ENCODE results near the gene PTTG1. TPM values are rescaled to one million over a fixed set of nuclear protein-coding genes. Genes with fewer than 3 reads are reported as not detected.
"Not testable (repeated sequence)": the region's sequence is repeated elsewhere in the genome, so short reads cannot be mapped to it uniquely, and the experiment has no call there.

PTTG1 gene
- total RNA-seq, 2 donors from 2014 or later, result 6.8 to 30.8 TPM

- intact Hi-C loops (cut with DNase I, micrococcal nuclease), result no loop called here
- no peak for ATAC-seq
- no peak for DNase-seq
Observed at GRCh38 chr5:160419458-160420330, 2.0 kb upstream of the PTTG1 start.

- DNase-seq, result no peak
- intact Hi-C loops (cut with DNase I, micrococcal nuclease), result no loop called here
- ATAC-seq, result no peak
Observed at GRCh38 chr5:160420331-160420610, 1.4 kb upstream of the PTTG1 start.

- ATAC-seq (no peak), DNase-seq (no peak)
- intact Hi-C loops (cut with DNase I, micrococcal nuclease), result no loop called here
Observed at GRCh38 chr5:160423099-160423498, 1.4 kb downstream of the PTTG1 start.

GRCh38 chr5:160427607-160428006, 6.0 kb downstream of the PTTG1 start:
- no peak for DNase-seq
- intact Hi-C loops (cut with DNase I, micrococcal nuclease), result no loop called here
- no peak for ATAC-seq

GRCh38 chr5:160432196-160432595, 10.5 kb downstream of the PTTG1 start:
- intact Hi-C loops (cut with DNase I, micrococcal nuclease), result no loop called here
- no peak for ATAC-seq
- no peak for DNase-seq

- intact Hi-C loops (cut with DNase I, micrococcal nuclease), result no loop called here
- DNase-seq (no peak), ATAC-seq (no peak)
Observed at GRCh38 chr5:160432787-160433186, 11.1 kb downstream of the PTTG1 start.

GRCh38 chr5:160434022-160434531, 12.4 kb downstream of the PTTG1 start:
- no peak for DNase-seq

GRCh38 chr5:160435532-160435931, 13.9 kb downstream of the PTTG1 start:
- intact Hi-C loops (cut with DNase I, micrococcal nuclease), result no loop called here
- DNase-seq (no peak), ATAC-seq (no peak)

More at GRCh38 chr5:160434022-160434531, 12.4 kb downstream of the PTTG1 start:
- ATAC-seq, result no peak
- intact Hi-C loops (cut with DNase I, micrococcal nuclease), result no loop called here

- no peak for DNase-seq
- intact Hi-C loops (cut with DNase I, micrococcal nuclease), result no loop called here
Observed at GRCh38 chr5:160436017-160436416, 14.4 kb downstream of the PTTG1 start.

GRCh38 chr5:160436661-160437060, 15.0 kb downstream of the PTTG1 start:
- DNase-seq; intact Hi-C loops (cut with DNase I, micrococcal nuclease): not testable (repeated sequence)

More at GRCh38 chr5:160436017-160436416, 14.4 kb downstream of the PTTG1 start:
- no peak for ATAC-seq

GRCh38 chr5:160437271-160437670, 15.6 kb downstream of the PTTG1 start:
- intact Hi-C loops (cut with DNase I, micrococcal nuclease), result no loop called here

More at GRCh38 chr5:160436661-160437060, 15.0 kb downstream of the PTTG1 start:
- ATAC-seq, result not testable (repeated sequence)

GRCh38 chr5:160438316-160439204, 16.9 kb downstream of the PTTG1 start:
- ATAC-seq (peak; percentile 83), DNase-seq (peak; percentile 42 to 51)
- intact Hi-C loops (cut with DNase I, micrococcal nuclease), result no loop called here

More at GRCh38 chr5:160437271-160437670, 15.6 kb downstream of the PTTG1 start:
- no peak for DNase-seq
- no peak for ATAC-seq

- DNase-seq (peak; percentile 79 to 92), ATAC-seq (peak; percentile 94)
- intact Hi-C loops (cut with DNase I, micrococcal nuclease), result no loop called here
Observed at GRCh38 chr5:160439205-160439600, 17.5 kb downstream of the PTTG1 start.

GRCh38 chr5:160441311-160441781, 19.7 kb downstream of the PTTG1 start:
- ATAC-seq (no peak), DNase-seq (no peak)
- intact Hi-C loops (cut with DNase I, micrococcal nuclease), result loop anchor here in 1 of 2 donors (10.0 kb wide), 1 partner anchor 63 kb away; no protein-coding TSS in a partner anchor

- intact Hi-C loops (cut with DNase I, micrococcal nuclease), result loop anchor here in 1 of 2 donors (10.0 kb wide), 1 partner anchor 62 kb away; no protein-coding TSS in a partner anchor
- ATAC-seq, result no peak
- no peak for DNase-seq
Observed at GRCh38 chr5:160442824-160443431, 21.3 kb downstream of the PTTG1 start.

GRCh38 chr5:160444407-160444806, 22.8 kb downstream of the PTTG1 start:
- DNase-seq (no peak), ATAC-seq (no peak)
- intact Hi-C loops (cut with DNase I, micrococcal nuclease), result loop anchor here in 1 of 2 donors (10.0 kb wide), 1 partner anchor 60 kb away; no protein-coding TSS in a partner anchor

- no peak for ATAC-seq
- no peak for DNase-seq
- intact Hi-C loops (cut with DNase I, micrococcal nuclease), result loop anchor here in 1 of 2 donors (10.0 kb wide), 1 partner anchor 60 kb away; no protein-coding TSS in a partner anchor
Observed at GRCh38 chr5:160445132-160445531, 23.5 kb downstream of the PTTG1 start.

- intact Hi-C loops (cut with DNase I, micrococcal nuclease), result loop anchor here in 1 of 2 donors (10.0 kb wide), 1 partner anchor 59 kb away; no protein-coding TSS in a partner anchor
- no peak for ATAC-seq
- DNase-seq, result no peak
Observed at GRCh38 chr5:160445751-160446150, 24.1 kb downstream of the PTTG1 start.

All from left colon (tissue), 2 donors.